K562 (cell line): ENCODE data around the gene FIGNL1. TPM values are rescaled to one million over a fixed set of nuclear protein-coding genes. Genes with fewer than 3 reads are reported as not detected.

Experiments used
- ARID3A ChIP-seq: IDR thresholded peaks from 2 replicates; pipeline ENCODE4 v1.6.1; 2012; ENCODE audit warnings: low read depth, low read length, improper control_type of control experiment, borderline replicate concordance
- ARNT ChIP-seq, 2 experiments: fragments of 450-650 bp; IDR thresholded peaks; 2 replicates each; pipeline ENCODE4 v1.6.1; 2016; ENCODE audit warnings: mild to moderate bottlenecking in 1 of 2
- EHMT2 ChIP-seq: fragments of 450-650 bp; IDR thresholded peaks from 2 replicates; pipeline ENCODE4 v1.6.1; 2018; ENCODE audit warnings: antibody characterized with exemption
- ETV5 ChIP-seq: sonication (generic); formaldehyde crosslinking; IDR thresholded peaks from 2 replicates; pipeline ENCODE4 v1.4.0; 2020; ENCODE audit warnings: low read depth, mild to moderate bottlenecking, missing genetic modification reagents
- ETV6 ChIP-seq, 3 experiments: fragments of 150-350 bp in 1 of 3; sonication (generic) in 1 of 3; formaldehyde crosslinking in 1 of 3; IDR thresholded peaks; 2 replicates each; pipeline versions ENCODE4 v1.6.1 to v1.8.0; 2014 to 2022; ENCODE audit warnings: borderline replicate concordance in 2 of 3, low read depth in 2 of 3, antibody characterized with exemption in 1 of 3, low read length in 1 of 3, mild to moderate bottlenecking in 1 of 3, missing genetic modification reagents in 1 of 3
- GABPA ChIP-seq: fragments of 200-800 bp; sonication (Bioruptor generic); conservative IDR thresholded peaks from 2 replicates; pipeline ENCODE4 v1.6.1; 2016; ENCODE audit warnings: low read depth, missing genetic modification characterization, missing compliant biosample characterization
- MYC ChIP-seq, 2 experiments: fragments of 250-450 bp in 1 of 2; sonication (Bioruptor Pico) in 1 of 2; IDR thresholded peaks; 2 replicates each; pipeline versions ENCODE4 v1.5.1 to v1.6.1; 2012 to 2021; ENCODE audit warnings: low read depth in 2 of 2, borderline replicate concordance in 1 of 2, improper control_type of control experiment in 1 of 2, low read length in 1 of 2, mild to moderate bottlenecking in 1 of 2, moderate library complexity in 1 of 2
- NR2C2 ChIP-seq, 2 experiments: fragments of 200-800 bp in 1 of 2; sonication (Bioruptor generic) in 1 of 2; sonication (generic) in 1 of 2; formaldehyde crosslinking in 1 of 2; IDR thresholded peaks; 2 replicates each; pipeline versions ENCODE4 v1.6.1 to v1.8.0; 2016 to 2022; ENCODE audit warnings: mild to moderate bottlenecking in 1 of 2, missing compliant biosample characterization in 1 of 2, missing genetic modification characterization in 1 of 2, missing genetic modification reagents in 1 of 2
- NRF1 ChIP-seq, 2 experiments: fragments of 450-650 bp; IDR thresholded peaks in 1 of 2; conservative IDR thresholded peaks in 1 of 2; 2 replicates each; pipeline ENCODE4 v1.6.1; 2014; ENCODE audit warnings: mild to moderate bottlenecking in 2 of 2
- SMAD3 ChIP-seq: fragments of 450-650 bp; formaldehyde crosslinking; conservative IDR thresholded peaks from 2 replicates; pipeline ENCODE4 v1.4.0; 2020; ENCODE audit warnings: mild to moderate bottlenecking
- SRF ChIP-seq, 2 experiments: fragments of 250-450, 450-650 bp in 1 of 2; sonication (Bioruptor Pico) in 1 of 2; sonication (generic) in 1 of 2; formaldehyde crosslinking; IDR thresholded peaks; 2 replicates each; pipeline versions ENCODE4 v1.5.0 to v1.5.1; 2020 to 2022; ENCODE audit warnings: mild to moderate bottlenecking in 1 of 2, missing genetic modification reagents in 1 of 2
- SRSF1 ChIP-seq: fragments of 200-400 bp; formaldehyde crosslinking; IDR thresholded peaks from 2 replicates; pipeline ENCODE4 v1.6.1; 2017; ENCODE audit warnings: mild to moderate bottlenecking, low read depth, low read length, moderate library complexity
- TARDBP ChIP-seq: fragments of 450-650 bp; IDR thresholded peaks from 2 replicates; pipeline ENCODE4 v1.6.1; 2016
- TFAP4 ChIP-seq: sonication (generic); formaldehyde crosslinking; IDR thresholded peaks from 2 replicates; pipeline ENCODE4 v1.8.0; 2022; ENCODE audit warnings: missing genetic modification reagents, mild to moderate bottlenecking, moderate library complexity, borderline replicate concordance
- YY1 ChIP-seq, 3 experiments: IDR thresholded peaks; 2 replicates each; pipeline ENCODE4 v1.6.1; 2011; ENCODE audit warnings: low read length in 2 of 3, mild to moderate bottlenecking in 2 of 3, moderate library complexity in 2 of 3, borderline replicate concordance in 1 of 3, control low read depth in 1 of 3, low read depth in 1 of 3; ENCODE audit not compliant: insufficient read depth in 3 of 3, insufficient replicate concordance in 2 of 3, control insufficient read depth in 1 of 3, insufficient read length in 1 of 3; ENCODE audit errors: extremely low read depth in 1 of 3
- polyA plus RNA-seq, 8 experiments: library from polyadenylated mRNA; depleted of rRNA in 4 of 8; stranded (reverse) in 5 of 8; unstranded in 3 of 8; fragments of >200 nt; fragmentation: Nextera tagmentation in 2 of 8; fragmentation: Illumina TruSeq in 1 of 8; extraction: Ambion mirVana in 2 of 8; extraction: Trizol in 1 of 8; gene quantifications; 2 replicates each; pipeline versions ENCODE4 v1.2.1 to v1.2.3, GENCODE V29; 2011 to 2014; ENCODE audit warnings: inconsistent platforms in 1 of 8, missing spikeins in 1 of 8
- total RNA-seq, 7 experiments: library from RNA; depleted of rRNA in 6 of 7; stranded (reverse); fragments of >200 nt in 6 of 7; fragmentation: Illumina TruSeq in 2 of 7; extraction: Trizol in 2 of 7; gene quantifications; 2 replicates each; pipeline versions ENCODE4 v1.2.1 to v1.2.3, GENCODE V29; 2011 to 2021; ENCODE audit warnings: low replicate concordance in 1 of 7
- TF ChIP-seq, protein P1 (sequence below), 2 experiments: fragments of 450-650 bp; conservative IDR thresholded peaks; 2 replicates each; pipeline ENCODE4 v1.6.1; 2017; ENCODE audit warnings: mild to moderate bottlenecking in 2 of 2, moderate library complexity in 2 of 2

Gene FIGNL1
- total and polyA plus RNA-seq, 9 of the 15 experiments (the other 6 are each of a cell fraction or from before 2014, with no cell fraction given), result 15.5 to 48.3 (median 27.6) TPM

DNA sequence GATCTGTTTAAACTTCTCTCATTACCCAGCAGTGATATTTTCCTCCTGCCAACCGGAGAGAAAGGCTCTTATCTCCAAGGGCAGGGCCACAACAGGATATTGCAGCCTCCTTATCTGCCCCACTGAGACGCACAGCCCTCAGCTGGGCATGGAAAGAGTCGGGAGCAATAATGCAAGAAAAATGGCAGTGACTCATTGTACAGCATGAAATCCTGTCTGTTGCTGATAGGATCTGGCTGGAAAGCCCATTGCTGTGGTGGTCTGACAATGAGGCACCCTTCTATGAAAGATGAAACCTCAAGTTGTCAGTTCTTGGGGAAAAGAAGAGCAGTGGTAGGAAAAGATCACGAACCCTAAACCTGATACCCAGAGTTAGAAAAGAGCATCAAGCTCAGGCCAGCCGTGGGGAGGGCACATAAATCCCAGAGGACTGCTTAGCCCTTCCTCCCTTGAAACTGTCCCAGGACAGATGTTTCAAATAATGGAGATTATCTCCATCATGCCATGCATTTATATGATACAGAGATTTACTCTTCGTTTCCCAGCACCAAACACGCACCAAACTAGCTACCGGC lies 47.0 kb upstream of the FIGNL1 start (continued):
- TF ChIP-seq ETV5 (CRISPR knock-in tag) (peak; percentile 95), ARNT (IDR thresholded peaks at IDR 0.05) (peak; percentile 87 to 94), SRF (CRISPR knock-in tag; IDR thresholded peaks at IDR 0.05) (no peak), TARDBP (no peak), EHMT2 (peak; percentile 86), TFAP4 (CRISPR knock-in tag) (peak; percentile 98), SMAD3 (CRISPR knock-in tag) (peak; percentile 84), MYC (IDR thresholded peaks at IDR 0.05; ENCODE audit: low read depth, low read length) (peak; percentile 55), MYC (CRISPR knock-in tag; IDR thresholded peaks at IDR 0.05; ENCODE audit: borderline replicate concordance, low read depth) (no peak), NRF1 (conservative IDR thresholded peaks at IDR 0.05 in 1 of 2, IDR thresholded peaks at IDR 0.05 in 1 of 2) (peak in 1 of 2 experiments; percentile 36; a peak in 1 of 4 replicates), GABPA (tag) (peak; percentile 64), ETV6 (IDR thresholded peaks at IDR 0.05; ENCODE audit: borderline replicate concordance in 1 of 2, low read depth in 2 of 2, low read length in 1 of 2) (0 out of 4 replicates have a peak, but pooled peaks of 1 of the 2 experiments have one; percentile 21), ETV6 (CRISPR knock-in tag; IDR thresholded peaks at IDR 0.05; ENCODE audit: borderline replicate concordance) (no peak), NR2C2 (CRISPR knock-in tag; IDR thresholded peaks at IDR 0.05) (no peak), NR2C2 (tag; IDR thresholded peaks at IDR 0.05) (peak; percentile 39), ARID3A (peak; percentile 82; the same call in 1 of the 2 replicates), YY1 (IDR thresholded peaks at IDR 0.05; ENCODE audit: borderline replicate concordance in 1 of 3, control insufficient read depth in 1 of 3, extremely low read depth in 1 of 3, insufficient read depth in 3 of 3, insufficient read length in 1 of 3, insufficient replicate concordance in 2 of 3, low read depth in 1 of 3, low read length in 2 of 3) (peak in 1 of 3 experiments; percentile 38), SRSF1 (no peak)
- TF ChIP-seq, protein P1, sequence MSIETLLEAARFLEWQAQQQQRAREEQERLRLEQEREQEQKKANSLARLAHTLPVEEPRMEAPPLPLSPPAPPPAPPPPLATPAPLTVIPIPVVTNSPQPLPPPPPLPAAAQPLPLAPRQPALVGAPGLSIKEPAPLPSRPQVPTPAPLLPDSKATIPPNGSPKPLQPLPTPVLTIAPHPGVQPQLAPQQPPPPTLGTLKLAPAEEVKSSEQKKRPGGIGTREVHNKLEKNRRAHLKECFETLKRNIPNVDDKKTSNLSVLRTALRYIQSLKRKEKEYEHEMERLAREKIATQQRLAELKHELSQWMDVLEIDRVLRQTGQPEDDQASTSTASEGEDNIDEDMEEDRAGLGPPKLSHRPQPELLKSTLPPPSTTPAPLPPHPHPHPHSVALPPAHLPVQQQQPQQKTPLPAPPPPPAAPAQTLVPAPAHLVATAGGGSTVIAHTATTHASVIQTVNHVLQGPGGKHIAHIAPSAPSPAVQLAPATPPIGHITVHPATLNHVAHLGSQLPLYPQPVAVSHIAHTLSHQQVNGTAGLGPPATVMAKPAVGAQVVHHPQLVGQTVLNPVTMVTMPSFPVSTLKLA (conservative IDR thresholded peaks at IDR 0.05), result peak; percentile 38 to 74; a peak in 3 of 4 replicates
